A673 (cell line): ENCODE measurements around the gene STAC3.

Source experiments
- CTCF ChIP-seq: fragments of 300-800, 200-600 bp; sonication (generic); conservative IDR thresholded peaks from 2 replicates; pipeline ENCODE4 v1.5.1; 2017; ENCODE audit warnings: low read depth, mild to moderate bottlenecking, antibody characterized with exemption, low read length, moderate library complexity, mixed read lengths
- EZH2 ChIP-seq: fragments of 200-600 bp; sonication (generic); IDR thresholded peaks from 2 replicates; pipeline ENCODE4 v1.6.1; 2017; ENCODE audit warnings: borderline replicate concordance, low read depth, mild to moderate bottlenecking, mixed read lengths, antibody characterized with exemption, low read length; ENCODE audit not compliant: poor library complexity, severe bottlenecking

GRCh38 chr12:57216014-57216911, 34.7 kb downstream of the STAC3 start, which contains the start of gene NXPH4:
- no peak for TF ChIP-seq CTCF
- no peak for TF ChIP-seq EZH2
